Hematopoietic multipotent progenitor cell treated with erythropoietin and hydrocortisone succinate and interleukin-3 and kit ligand, for 4 days (in vitro differentiated cells): Measurements from ENCODE around the gene SSMEM1.
"Not testable (repeated sequence)": the region's sequence is repeated elsewhere in the genome, so short reads cannot be mapped to it uniquely, and the experiment has no call there.

Source experiments
- DNase-seq: peaks from one replicate; pipeline ENCODE4 v3.0.0-alpha.2; 2015

SSMEM1 gene

DNA sequence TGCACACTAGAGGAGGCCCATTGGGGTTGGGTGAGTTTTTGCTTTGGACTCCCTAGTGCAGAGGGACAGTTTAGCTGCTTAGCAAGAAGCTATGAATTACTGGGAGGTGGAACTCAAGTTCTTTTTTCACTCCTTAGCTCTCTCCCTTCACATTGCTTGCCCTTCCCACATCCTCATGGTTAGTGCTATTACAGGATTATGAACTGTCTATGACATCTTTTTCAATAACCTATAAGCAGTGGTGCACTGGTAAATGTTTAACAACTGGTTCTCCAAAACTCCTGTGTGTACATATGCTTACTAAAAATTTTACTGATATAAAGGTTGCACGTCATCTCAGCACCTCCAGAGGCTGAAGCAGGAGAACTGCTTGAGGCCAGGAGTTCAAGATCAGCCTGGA lies 6.2 kb downstream of the SSMEM1 start:
- DNase-seq: no peak

DNA sequence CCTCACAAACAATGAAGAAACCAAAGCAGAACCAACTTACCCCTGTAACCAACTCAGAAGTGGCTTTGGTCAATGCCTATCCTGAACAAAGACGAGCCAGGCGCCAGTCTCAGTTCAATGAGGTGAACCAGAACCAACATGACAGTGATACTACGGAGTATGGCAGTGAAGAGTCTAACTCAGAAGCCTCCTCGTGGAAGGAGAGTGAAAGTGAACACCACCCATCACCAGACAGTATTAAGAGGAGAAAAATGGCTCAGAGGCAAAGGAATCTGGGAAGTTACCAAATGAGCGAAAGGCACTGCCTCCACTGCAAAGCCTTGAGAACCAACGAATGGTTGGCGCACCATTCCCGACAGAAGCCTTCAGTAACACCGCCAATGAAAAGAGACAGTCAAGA lies 8.4 kb downstream of the SSMEM1 start:
- DNase-seq: no peak

DNA sequence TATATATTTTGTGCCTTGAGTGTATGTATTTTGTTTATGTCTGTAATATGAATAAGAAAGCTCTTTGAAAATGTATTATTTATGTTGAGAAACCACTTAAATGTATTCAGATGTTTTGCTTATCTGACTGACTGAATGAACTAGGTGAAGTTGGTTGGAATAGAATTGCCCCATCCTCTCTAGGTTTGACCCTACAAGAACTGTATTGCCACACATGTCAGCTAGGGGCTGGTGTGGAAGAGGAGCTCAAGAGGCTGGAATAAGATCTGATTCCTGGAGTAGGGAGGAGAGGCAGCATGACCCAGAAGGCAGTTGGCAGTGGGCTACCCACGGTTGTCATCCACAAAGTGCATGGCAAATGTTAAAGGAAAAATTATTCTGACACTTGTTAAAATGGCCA lies 9.1 kb downstream of the SSMEM1 start:
- DNase-seq: no peak

DNA sequence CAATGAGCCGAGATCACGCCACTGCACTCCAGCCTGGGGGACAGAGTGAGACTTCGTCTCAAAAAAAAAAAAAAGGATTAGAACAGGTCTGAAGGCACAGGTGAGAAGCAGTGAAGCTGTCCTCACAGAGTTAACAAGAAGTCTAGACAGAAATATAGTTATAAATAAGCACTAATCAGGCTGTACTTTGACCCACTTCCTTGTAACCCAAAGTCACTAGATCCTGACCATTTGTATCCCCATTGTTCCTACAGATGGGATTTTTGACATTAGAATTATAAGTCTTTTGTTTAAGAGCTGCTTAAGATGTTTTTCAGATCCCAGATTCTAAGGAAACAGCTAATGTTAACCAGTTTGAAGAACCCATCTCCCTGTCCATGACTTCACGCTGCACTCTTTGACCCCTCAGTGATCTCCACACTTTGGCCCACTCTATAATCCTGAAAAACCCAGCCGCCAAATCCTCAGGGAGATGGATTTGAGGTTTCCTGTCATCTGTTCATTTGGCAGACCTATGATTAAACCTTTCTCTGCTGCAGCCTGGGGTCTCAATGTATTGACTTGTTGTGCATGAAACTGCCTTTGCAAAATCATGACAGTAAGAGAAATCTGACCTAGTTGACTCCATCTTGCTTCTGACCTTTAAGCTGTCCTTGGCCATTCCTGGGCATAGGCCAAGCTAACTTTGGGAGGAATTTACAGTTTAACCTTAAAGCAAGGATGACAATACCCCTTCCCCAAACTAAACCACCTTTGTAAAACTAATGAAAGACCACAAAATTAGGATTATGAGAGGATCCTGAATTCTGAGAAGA lies 11.4 kb downstream of the SSMEM1 start:
- no peak for DNase-seq

DNA sequence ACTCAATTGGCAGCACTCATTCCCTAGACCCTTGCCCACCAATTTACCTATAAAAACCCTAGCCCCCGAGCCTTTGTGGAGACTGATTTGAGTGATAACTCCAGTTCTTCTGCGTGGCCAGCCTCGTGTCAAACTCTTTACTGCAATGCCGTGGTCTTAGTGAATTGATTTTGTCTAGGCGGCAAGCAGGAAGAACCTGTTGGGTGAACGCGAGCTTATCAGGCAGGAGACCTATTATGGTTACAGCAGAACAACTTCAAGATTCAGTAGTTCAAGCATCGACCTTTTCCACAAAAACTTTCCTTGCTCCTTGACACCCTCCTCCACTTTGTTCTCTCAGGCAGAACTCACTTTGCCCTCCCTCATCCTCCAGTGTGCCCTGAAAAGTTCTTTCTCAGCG lies 12.2 kb downstream of the SSMEM1 start:
- DNase-seq: no peak

DNA sequence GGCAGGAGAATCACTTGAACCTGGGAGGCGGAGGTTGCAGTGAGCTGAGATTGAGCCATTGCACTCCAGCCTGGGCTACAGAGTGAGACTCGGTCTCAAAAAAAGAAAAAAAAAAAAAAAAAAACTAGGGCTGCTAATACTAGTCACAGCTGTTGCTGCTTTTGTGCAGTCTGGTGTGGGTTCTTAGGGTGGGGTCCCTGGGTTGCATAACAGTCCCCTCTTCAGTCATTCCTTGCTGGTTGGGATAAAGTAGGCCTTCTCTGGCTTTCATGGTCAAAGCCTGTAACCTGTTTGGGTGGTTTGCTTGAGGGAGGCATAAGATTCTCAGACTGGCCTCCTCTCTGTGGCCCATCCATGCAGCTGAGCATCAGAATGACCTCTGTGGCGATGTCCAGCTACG lies 14.1 kb downstream of the SSMEM1 start:
- no peak for DNase-seq

DNA sequence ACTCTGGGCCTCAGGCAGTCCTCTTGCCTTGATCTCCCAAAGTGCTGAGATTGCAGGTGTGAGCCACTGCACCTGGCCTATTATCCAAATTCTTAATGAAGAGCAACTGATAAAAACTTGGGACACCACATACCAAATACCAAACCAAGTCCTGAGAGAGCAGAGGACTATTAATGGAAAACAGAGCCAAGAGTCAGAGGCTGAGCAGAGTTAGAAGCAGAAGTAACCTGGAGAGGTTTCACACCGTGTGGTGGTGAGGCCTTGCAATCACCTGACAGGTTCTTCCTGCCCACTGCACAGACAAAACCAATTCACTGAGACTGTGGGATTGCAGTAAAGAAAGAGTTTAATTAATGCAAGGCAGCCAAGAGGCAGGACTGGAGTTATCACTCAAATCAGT lies 16.0 kb downstream of the SSMEM1 start:
- DNase-seq: no peak

DNA sequence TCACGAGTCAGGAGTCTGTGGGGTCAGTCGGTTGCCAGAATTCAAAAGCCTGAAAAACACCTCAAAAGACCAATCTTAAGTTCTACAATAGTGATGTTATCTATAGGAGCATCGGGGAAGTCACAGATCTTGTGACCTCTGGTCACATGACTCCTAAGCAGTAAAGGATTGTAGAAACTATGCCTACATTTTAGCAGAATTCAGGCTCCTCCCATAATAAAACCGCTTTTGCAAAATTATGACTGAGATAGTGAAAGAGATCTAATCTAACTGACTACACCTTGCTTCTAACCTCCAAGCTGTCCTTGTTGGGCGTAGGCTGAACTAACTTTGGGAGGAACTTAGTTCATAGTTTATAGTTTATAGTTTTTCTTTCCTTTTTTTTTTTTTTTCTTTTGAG lies 16.6 kb downstream of the SSMEM1 start:
- DNase-seq: no peak

DNA sequence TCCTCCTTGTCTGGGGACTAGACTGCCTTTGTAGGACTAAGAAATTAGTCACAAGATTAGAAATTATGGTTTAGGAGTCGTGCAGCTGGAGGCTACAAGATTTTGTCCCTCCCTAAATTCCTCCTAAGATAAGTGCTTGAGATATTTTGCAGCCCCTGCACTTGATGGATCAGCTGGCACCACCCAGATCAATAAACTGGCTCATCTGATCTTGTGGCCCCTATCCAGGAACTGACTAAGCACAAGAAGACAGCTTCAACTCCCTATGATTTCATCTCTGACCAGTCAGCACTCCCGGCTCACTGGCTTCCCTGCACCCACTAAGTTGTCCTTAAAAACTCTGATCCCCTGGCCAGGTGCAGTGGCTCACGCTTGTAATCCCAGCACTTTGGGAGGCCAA lies 17.3 kb downstream of the SSMEM1 start:
- not testable (repeated sequence) for DNase-seq

DNA sequence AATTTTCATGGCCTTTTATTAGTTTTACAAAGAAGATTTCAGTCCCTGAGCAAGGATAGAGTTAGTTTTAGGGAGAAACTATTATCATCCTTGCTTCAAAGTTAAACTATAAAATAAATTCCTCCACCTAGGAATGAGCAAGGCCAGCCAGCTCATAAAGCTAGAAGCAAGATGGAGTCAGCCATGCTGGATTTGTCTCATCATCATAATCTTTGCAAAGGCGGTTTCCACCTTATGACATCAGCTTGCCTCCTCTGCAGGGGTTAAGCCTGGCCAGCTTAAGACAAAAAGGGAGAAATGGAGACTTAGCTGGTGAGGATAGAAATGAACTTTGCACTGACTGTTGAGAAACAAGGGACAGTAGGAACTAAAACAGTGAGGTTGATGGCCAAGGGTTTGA lies 18.7 kb downstream of the SSMEM1 start:
- no peak for DNase-seq

DNA sequence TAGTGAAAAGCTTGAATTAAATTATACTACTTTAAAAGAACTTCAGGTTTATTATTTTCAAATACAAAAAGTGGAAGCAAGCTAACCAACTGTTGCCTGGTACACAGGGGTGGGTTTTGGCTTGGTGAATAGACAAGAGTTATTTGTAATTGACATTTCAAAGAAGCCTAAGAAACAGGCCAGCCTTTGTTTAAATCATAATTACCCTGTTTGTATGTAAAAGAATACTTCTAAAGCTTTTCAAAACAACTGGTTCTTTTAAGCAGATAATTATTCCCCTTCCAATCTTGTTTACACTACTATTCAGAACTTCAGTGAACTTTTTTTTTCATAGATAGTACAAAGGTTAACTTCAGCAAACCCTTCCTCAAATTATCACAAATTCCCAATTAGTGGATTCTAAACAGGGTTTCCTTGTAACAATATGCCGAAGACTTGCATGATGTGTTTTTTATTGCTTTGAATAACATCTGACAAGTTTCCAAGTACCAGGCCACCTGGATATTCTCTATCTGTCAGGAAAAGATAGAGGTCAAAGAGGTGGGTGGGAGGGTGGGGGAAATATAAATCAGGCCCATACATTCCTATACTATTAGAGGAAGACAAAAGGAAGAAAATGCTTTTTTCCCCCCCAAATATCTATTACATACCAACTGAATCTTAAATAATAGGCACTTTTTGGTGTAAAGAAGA lies 20.4 kb downstream of the SSMEM1 start:
- DNase-seq: no peak

DNA sequence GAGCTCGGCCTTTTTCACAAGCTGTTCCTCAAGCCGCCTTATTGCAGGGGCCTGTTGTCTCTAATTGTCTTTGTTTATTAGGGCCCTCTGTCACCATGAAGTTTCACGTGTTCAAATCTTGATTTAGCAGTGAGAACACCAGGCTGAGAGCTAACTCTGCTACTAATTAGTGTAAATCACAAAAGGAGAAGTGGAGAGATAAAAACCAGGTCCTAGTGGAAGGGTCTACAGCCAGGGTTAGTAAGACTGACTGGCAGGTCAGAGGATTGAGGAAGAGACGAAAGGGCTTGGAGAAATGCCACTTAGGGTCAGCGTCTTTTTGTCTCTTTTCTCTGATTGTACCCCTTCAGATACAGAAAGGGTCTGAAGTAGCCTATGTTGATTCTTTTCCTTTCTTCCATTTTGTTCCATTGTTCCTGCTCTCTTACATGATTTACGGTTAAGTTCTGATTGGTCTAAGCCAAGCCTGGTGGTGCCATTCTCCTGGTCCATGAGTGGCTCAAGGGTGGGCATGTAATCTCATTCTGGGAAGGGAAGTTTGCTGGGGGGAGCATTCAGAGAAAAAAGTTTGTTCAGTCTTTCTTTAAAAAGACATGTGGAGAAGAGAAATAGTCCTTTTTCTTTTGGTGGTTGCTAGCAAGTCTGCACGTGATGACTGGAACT lies 21.3 kb downstream of the SSMEM1 start:
- peak; percentile 27 for DNase-seq

DNA sequence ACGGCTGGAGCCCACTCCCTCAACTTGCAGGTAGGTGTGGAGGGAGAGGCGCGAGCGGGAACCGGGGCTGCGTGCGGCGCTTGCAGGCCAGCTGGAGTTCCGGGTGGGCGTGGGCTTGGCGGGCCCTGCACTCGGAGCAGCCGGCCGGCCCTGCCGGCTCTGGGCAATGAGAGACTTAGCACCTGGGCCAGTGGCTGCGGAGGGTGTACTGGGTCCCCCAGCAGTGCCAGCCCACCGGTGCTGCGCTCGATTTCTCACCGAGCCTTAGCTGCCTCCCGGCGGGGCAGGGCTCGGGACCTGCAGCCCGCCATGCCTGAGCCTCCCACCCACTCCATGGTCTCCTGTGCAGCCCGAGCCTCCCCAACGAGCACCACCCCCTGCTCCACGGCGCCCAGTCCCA lies 22.3 kb downstream of the SSMEM1 start:
- not testable (repeated sequence) for DNase-seq

DNA sequence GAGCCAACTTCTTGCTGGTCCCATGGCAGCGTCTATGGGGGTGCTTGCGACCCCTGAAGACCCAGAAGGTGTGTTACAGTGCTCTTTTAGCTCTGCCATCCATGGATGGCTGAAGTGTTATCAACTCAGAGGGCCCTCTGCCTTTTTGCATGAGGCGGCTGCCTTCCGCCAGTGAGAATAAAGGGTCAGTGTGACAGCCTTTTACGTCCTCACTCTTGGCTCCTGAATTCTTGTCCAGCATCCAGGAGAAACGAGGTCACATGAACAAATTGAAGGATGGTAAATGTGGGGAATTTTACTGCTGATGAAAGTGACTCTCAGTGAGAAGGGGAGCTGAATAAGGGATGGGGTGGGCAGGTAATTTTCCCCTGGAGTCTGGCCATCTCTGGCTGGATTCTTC lies 24.1 kb downstream of the SSMEM1 start:
- no peak for DNase-seq

DNA sequence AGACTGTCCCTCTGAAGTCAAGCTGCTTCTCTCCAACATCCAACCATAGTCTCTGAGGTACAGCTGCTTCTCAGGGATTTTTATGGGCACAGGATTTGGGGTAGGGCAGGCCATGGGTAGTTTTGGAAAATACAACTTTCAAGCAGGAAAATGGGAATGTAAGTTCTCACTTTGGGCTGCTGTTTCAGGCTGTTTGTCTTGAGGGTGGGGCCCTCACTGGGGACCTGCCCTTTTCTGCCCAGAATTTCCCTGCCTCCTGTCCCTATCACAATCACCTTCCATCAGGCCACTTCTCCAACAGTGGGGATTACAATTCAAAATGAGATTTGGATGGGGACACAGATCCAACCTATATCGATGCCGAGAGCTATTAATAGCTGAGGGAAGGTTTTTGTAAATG lies 24.5 kb downstream of the SSMEM1 start:
- no peak for DNase-seq

DNA sequence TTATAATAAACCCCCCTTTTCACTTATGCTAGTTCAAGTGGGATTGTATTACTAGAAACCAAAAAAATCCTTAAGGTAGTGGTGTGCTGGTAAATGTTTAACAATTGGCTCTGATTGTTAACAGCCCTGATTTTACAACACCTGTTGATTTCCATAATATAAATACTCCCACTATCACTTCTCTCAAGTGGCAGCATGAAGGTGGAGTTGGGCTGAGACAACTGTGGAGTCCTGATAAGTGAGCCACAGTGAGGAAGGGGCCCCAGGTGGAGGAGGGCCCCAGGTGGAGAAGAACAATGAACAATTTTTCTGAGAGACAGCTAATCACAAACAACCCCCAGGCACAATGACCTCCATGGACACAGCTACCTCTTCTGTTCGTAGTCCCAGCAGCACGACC lies 26.4 kb downstream of the SSMEM1 start:
- no peak for DNase-seq

DNA sequence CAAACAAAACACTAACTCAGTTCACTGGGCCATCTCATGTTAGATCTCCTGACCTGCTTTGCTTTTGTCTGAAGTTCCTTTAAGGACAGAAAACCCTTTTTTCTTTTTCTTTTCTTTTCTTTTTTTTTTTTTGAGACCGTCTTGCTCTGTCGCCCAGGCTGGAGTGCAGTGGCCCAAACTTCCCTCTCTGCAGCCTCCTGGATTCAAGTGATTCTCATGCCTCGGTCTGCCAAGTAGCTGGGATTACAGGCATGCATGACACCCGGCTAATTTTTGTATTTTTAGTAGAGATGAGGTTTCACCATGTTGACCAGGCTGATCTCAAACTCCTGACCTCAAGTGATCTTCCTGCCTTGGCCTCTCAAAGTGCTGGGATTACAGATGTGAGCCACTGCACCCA lies 28.7 kb downstream of the SSMEM1 start:
- DNase-seq: not testable (repeated sequence)

DNA sequence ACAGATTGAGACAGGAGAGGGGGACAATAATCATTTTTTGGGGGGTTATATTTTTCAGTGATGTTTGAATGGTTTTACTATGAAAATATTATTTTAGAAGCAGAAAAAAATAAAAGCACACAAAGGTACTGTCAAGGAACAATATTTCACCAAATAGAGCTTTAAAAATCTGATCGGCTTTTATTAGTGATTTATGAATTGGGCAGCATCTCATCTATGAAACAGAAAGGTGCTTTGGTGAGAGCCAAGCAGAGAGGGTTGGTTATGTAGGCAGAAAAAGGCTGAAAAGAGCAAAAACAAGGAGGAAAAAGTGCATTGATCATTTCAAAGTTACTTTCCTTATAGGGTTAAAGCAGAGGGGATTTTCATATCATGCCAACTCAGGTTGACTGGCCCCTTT lies 32.6 kb downstream of the SSMEM1 start:
- DNase-seq: no peak

DNA sequence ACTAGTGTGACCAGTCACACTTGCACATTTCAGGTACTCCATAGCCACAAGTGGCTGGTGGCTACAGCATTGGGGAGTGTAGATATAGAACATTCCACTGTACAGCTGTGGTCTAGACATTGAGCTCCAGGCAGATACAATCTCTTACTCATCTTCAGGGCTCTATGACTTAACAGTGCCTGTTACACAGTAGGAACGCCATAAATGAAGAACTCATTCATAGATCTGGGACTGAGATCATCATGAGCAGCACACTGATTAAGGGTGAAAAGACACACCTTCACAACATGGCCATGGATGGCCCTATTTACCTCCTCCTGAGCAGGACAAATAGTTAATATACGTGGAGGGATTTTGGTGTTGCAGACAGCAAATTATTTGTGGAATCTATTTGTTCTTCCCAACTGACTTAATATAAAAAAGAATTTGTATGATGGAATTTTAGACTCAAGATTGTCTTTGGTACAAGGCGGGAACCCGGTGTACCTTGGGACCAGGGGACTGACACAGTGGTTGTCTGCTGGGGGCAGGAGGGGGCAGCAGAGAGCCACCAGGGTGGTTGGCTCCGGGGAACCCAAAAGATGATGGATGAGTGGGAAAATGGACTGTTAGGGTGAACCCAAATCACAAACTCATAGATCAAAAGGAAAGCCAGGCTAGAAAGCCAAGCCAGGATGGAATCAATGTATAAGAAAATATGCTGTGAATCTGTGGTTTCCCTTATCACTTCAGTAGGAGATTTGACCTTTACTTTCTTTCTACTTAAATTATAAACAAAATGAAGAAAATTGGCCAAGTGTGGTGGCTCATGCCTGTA lies 34.7 kb downstream of the SSMEM1 start:
- DNase-seq: peak; percentile 71

DNA sequence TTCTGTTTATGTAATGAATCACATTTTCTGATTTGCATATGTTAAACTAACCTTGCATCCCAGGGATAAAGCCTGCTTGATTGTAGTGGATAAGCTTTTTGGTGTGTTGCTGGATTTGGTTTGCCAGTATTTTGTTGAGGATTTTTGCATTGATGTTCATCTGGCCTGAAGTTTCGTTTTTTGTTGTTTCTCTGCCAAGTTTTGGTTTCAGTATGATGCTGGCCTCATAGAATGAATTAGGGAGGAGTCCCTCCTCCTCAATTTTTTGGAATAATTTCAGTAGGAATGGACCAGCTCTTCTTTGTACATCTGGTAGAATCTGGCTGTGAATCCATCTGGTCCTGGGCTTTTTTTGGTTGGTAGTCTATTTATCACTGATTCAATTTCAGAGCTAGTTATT lies 35.8 kb downstream of the SSMEM1 start:
- DNase-seq: not testable (repeated sequence)

DNA sequence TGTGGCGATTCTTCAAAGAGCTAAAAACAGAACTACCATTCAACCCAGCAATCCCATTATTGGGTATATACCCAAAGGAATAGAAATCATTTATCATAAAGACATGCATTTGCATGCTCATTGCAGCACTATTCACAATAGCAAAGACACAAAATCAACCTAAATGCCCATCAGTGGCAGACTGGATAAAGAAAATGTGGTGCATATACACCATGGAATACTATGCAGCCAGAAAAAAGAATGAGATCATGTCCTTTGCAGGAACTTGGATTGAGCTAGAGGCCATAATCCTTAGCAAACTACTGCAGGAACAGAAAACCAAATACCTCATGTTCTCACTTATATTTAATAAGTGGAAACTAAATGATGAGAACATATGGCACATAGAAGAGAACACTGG lies 38.8 kb downstream of the SSMEM1 start:
- DNase-seq: not testable (repeated sequence)

DNA sequence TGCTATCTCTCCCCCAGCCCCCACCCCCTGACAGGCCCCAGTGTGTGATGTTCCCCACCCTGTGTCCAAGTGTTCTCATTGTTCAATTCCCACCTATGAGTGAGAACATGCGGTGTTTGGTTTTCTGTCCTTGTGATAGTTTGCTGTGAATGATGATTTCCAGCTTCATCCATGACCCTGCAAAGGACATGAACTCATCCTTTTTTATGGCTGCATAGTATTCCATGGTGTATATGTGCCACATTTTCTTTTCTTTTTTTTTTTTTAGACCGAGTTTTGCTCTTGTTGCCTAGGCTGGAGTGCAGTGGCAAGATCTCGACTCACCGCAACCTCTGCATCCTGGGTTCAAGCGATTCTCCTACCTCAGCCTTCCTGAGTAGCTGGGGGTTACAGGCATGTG lies 41.2 kb downstream of the SSMEM1 start:
- not testable (repeated sequence) for DNase-seq

DNA sequence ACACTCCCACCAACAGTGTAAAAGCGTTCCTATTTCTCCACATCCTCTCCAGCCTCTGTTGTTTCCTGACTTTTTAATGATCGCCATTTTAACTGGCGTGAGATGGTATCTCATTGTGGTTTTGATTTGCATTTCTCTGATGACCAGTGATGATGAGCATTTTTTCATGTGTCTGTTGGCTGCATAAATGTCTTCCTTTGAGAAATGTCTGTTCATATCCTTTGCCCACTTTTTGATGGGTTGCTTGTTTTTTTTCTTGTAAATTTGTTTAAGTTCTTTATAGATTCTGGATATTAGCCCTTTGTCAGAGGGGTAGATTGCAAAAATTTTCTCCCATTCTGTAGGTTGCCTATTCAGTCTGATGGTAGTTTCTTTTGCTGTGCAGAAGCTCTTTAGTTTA lies 42.0 kb downstream of the SSMEM1 start:
- not testable (repeated sequence) for DNase-seq
